NCI-H2107 treated with DMSO at 0.1 percent for 48 hours (cell line): ENCODE data around the gene MEIS3.

ENCODE experiments used
- DNase-seq: peaks from one replicate; lab custom pipeline; 2025; ENCODE audit not compliant: unreplicated experiment; lab: John Stamatoyannopoulos, UW

The MEIS3 gene

DNA sequence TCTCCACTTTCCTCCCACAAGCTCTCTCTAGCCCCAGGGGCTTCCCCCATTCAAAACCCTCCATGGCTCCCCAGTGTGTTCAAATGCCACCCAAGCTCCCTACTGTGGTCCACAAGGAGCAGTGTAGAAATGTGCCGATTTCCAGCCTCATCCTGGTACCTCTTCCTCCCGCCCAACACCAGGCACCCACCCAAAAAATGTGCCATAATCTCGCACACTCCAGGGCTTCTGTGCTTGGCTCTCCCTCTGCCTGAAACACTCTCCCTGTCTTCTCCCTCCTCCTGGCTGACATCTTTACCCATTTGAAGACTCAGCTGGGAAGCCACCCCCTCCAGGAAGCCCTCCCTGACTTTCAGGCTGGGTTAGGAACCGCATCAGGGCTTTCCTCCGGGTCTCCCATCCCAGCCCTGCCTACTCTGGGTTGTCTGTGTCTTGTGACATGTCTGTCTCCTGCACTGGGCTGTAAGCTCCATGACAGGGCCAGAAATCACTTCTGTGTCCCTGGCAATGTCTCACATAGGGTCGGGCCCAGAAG, 16.6 kb upstream of the MEIS3 start:
- DNase-seq, result no peak

DNA sequence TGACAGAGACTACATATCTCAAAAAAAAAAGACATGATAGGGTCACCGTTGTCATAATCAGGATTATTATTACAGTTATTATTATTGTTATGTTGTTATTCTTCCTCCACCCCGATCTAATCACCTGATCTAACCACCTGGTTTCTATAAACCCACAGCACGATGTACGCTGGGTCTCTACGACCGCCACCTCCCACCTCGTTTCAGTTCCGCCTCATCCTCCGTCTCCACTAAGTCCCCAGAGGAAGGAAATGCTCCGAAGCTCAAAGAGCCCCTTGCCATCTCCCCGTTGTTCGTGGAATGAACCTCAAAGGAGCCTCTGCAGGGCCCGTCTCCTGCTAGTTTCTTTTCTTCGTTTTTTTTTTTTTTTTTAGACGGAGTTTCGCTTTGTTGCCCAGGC, 15.9 kb upstream of the MEIS3 start:
- no peak for DNase-seq

DNA sequence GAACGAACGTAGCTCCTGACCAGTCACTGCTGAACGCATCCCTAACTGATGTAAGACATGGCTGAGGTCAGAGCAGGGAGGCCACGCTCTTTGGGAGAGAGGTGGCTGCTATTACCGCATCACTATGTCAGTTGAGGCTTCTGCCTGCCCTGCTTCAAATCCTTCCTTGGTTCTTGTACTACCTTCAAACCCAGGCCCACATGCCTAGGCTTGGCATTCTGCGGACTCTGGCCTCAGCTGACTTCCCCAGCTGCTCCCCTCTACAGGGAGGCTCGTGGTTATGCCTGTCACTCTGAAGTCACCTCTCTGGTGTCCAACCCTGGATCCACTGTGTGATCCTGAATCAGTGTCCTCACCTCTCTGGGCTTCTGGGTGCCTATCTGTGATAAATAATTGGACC, 14.8 kb upstream of the MEIS3 start:
- DNase-seq, result no peak

DNA sequence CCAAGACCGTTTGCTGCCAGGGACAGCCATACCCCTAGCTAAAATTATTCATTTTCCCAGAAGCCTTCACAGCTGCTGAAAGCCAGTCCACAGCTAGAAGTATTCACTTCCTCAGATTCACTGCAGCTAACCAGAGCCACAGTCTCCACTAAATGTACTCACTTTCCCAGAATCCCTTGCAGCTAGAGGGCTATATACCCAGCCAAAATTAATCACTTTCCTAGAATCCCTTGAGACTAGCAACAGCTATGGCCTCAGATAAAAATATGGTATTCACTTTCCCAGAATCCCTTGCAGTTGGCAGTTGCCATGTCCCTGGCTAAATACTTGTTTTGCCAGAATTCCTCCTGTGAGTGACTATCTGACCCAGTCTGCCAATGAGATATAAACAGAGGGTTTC, 13.8 kb upstream of the MEIS3 start:
- no peak for DNase-seq

DNA sequence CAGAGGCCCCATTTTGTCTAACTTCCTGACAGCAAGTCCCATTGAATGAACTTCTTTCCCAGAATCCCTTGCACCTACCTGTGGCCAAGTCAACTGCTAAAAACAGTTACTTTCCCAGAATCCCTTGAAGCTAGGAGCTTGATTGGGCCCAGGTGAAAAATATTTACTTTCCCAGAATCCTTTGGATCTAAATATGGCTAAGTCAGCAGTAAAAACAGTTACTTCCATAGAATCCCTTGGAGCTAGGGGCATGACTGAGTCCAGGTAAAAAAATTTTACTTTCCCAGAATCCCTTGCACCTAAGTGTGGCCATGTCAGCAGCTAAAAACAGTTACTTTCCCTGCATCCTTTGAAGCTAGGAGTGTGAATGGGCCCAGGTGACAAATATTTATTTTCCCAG, 13.2 kb upstream of the MEIS3 start:
- DNase-seq, result no peak

DNA sequence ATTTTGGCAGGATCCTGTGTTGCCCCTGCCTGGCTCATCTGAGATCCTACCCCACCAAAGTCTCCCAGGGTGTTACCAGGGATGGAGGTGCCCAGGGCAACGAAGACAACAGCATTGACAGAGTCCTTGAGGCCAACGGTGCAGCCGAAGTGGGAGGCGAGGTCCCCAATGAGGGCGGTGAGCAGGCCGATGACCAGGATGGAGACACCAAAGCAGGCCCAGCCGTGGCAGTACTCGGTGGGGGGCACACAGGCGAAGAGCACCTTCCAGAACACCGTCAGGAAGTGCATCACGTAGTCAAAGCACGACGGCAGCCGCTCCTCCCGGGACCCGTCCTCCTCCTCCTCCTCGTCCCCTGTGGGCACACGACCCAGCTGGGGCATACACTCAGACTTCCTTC, 12.8 kb upstream of the MEIS3 start:
- no peak for DNase-seq

DNA sequence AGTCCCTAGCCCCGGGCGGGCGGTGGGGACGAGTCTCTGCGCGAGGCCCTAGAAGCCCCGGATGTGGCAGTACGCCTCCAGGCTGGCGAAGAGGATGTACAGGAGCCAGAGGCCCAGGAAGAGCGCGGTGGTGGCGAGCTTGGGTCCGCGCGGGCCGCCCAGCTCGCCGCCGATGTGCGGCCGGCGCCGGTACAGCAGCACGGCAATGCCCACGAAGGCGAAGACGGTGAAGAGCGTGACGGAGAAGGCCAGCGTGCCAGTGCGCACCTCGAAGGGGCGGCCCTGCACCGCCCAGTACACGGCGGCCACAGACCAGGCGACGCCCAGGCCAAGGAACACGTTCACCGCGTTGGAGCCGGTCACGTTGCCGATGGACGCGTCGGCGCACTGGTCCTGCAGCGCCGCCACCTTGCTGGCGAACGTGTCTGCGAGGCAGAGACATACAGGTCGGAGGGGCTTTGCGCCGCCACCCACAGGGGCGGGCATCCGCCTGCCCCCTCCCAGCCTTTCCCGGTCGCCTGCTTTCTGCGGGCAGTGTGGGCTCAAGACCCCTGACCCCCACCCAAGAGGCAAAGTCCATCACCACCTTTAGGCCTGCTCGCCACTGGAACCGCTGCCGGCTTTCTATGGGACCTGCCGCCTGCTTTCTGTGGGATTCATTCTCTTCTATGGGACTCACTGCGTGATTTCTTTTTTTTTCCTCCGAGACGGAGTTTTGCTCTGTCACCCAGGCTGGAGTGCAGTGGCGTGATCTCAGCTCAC, 10.9 kb upstream of the MEIS3 start:
- DNase-seq, result no peak

DNA sequence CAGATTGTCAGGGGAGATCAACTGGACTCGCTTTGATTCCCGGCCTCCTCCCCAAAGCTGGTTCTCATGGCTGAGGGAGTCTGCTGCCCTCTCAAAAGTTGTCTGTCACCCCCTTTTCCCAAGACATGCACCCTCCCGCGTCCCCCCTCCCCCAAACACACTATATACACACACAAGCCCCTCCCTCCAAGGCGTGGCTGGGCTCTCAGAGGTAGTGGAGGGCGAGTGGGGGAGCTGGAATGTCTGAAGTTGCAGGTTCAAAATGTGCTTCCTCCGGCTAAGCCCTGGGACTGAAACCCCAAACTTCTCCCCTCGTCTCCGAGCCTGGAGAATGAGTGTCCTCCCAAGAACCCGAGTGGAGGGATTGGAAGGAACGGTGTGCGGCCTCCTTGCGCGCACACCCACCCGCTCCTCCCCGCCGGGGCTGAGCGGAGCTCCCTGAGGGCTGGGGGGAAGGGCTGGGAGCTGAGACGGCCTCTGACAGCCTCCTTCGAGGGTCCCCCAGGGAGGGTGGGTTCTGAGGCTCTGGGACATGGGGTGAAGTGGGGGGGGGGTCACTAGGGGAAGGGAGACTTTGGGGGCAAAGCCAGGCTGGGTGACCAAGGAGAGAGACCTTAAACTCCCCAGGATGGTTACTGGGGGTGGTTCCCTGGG, 9.9 kb upstream of the MEIS3 start:
- DNase-seq, result no peak

DNA sequence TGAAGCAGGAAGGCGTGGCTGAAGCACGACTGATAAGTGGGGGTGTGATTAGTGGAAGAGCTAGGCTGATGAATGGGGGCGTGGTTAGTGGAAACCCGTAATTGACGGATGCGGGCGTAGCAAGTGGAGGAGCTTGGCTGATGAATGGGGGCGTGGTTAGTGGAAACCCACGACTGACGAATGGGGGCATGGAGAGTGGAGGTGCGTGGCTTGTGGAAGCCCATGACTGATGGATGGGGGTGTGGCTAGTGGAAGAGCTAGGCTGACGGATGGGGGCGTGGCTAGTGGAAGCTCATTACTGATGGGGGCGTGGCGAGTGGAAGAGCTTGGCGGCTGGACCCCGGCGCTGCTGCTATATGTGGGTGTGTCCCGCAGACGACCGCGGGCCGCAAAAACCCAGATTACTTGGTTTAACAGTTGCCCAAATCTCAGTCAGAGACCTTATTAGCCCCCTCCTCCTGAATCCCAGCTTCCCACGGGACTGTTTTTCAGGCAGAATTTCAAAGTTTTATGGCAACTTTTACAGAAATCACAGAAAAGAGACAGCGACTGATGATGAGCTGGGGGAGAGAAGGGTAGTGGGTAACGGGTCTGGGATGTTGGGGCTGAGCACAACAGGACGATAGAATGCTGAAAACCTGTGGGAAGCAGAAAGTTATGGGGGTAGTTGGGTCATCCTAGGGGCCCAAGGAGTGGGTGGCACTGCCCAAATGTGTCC, 9.0 kb upstream of the MEIS3 start:
- peak; percentile 56 for DNase-seq

DNA sequence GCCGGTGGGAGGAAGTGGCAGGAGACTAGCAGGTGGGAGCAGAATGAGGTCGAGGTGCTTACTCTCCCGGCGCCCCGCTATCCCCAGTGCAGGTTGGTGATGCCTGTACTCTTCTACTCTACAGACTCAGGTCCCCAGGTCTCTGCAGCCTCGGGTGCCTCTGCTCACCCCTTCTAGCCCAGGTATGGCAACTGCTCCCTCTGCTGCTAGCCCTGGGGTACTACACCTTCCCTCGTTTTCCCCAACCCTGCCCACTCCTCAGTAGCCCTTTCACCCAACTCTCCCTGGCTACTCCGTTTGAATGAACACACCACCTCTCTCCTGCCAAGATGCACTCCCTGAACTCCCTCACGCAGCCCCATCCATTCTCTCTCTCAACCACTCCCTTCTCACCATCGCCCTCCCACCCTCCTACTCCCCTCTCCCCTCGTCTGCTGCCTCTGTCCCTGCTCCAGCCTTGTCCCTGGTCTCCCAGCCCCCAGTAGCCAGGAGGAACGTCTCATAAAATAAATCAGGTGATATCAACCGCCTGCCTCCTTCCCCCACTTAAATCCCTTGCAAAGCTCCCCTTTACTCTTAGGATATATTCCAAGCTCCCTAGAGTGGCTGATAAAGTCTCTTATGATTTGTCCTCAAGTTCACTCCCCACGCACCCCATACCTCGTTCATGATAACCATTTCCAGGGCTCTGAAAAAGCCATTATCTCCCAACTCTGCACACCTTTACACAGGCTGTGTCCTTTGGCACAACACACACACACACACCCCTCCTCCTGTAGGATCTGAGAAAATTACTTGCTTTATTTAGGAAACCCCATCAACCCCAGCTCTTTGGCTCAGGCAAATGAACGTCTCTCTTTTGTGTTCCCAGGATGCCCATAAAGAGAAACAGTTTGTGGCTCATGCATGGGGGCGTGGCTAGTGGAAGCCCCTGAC, 8.2 kb upstream of the MEIS3 start:
- DNase-seq, result peak; percentile 23

DNA sequence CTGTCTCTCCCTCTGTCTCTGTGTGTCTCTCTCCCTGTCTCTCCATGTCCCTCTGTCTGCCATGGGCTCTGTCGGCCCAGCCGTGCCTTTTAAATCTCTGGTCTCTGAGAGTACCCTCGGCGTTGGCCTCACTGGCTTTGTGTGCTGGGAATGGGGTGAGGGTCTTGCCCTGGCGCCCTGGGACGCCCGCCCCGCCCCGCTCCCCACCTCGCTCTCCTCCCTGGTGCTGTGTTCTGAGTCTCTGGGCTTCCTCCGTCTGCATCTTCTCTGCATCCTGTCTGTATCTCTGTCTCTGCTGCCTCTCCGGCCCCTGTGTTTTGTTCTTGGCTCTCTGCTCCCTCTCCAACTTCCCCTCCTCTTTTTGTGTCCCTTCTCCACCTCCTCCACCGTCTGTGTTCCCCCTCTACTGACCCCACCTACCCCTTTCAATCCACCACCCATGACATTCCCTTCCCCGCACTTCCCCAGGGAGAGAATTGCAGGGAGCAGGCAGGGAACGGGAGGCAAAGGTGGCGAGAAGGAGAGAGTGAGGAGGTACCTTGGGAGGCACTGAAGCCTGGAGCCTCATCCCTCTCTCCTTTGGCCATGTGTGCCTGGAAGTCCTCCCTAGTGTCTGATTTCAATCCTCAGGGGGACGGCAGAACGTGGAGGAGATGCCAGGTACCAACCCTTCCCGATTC, 4.0 kb upstream of the MEIS3 start:
- no peak for DNase-seq

DNA sequence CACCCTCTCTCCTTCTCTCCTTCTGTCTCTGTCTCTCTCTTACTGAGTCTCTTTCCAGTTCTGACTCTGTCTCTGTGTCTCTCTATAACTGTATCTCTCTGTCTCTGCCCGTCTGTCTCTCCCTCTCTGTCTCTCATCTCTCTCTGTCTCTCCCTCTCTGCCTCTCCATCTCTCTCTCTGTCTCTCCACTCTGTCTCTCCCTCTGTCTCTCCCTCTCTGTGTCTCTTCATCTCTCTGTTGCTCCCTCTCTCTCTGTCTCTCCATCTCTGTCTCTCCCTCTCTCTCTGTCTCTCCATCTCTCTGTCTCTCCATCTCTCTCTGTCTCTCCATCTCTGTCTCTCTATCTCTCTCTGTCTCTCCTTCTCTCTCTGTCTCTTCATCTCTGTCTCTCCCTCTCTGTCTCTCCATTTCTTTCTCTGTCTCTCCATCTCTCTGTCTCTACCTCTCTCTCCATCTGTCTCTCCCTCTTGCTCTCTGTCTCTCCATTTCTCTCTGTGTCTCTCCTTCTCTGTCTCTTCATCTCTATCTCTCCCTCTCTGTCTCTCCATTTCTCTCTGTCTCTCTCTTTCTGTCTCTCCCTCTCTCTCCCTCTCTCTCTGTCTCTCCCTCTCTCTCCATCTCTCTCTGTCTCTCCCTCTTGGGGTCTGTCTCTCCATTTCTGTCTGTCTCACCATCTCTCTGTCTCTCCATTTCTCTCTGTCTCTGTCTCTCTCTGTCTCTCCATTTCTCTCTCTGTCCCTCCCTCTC, 3.3 kb upstream of the MEIS3 start:
- DNase-seq, result no peak

DNA sequence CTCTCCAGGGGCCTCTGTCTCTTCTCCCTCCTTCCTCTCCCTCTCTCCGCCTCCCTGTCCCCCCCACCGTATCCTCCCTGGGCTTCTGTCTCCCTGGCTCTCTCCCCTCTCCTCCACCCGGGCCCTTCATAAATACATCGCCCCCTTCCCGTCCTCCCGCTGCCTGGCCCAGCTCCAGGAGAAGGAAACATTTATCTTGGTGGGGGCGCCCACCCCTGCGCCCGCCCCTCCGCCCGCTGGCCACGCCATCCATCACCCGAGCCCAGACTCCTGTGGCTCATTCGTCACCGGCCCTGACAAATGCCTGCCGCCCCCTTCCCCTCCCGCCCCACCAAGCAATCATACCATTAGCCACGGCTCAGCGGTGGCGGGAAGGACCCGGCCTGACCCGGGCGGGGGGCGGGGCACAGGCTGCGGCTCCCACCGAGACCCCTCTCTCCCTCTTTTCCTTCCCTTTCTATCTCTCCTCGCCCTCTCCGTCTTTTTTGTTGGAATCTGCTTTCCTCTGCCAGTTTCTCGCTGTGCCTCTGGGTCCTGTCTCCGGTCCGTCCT, 2.6 kb upstream of the MEIS3 start:
- no peak for DNase-seq

DNA sequence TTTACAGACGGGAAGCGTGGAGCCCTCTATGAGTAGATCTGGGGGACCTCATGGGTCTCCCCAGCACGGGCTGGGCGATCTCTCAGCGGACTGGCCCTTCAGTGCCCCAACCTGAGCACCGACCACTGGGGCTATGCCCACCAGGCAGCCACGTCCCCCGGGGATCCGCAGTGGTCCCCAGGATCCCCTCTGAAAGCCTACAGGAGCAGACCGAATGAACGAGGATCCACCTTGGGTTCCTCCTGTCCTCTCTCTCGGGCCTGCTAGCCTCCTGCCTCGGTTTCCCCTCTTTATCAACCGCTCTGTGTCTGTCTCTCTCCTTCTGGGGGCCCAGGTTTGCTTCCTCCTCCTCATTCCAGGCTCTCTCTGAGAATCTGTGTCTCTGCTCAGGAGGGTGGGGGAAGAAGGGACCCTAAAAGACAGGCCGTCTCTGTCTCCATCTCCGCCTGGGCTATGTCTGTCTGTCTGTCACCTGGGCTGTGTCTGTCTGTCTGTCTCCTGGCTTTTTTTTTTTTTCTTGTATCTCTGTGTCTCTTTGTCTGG, 2.0 kb upstream of the MEIS3 start:
- DNase-seq, result no peak

DNA sequence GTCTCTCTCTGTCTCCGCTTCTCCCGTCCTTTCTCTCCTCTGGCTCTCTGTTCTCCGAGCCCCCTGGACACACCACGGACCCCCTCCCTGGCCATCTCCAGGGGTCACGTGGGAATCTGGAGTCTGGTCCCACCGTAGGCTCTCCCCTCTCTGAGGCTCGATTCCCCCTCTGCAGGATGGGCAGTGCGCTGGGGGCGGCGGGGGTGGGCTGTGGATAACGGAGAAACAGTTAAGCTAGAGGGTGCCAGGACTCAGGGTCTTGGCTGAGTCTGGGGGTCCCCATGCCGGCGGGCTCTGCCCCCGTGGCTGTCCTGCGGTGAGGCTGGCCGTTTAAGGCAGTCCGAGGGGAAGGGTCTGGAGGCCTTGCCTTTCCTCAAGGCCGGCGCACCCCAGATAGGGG, 462 bp upstream of the MEIS3 start:
- DNase-seq, result no peak

DNA sequence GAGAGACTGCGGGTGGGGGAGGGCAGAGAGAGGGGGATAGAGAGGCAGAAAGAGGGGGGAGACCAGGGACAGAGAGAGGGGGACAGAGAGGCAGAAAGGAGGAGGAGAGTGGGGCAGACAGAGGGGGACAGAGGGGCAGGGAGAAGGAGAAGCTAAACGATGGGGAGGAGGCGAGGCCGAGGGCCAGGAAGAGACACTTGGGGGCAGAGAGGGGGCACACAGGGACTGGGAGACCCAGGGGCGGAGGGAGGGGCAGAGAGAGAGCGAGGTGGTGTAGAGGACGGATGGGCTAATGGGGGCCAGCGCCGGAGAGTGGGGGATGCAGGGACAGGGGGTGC, 666 bp downstream of the MEIS3 start:
- no peak for DNase-seq

DNA sequence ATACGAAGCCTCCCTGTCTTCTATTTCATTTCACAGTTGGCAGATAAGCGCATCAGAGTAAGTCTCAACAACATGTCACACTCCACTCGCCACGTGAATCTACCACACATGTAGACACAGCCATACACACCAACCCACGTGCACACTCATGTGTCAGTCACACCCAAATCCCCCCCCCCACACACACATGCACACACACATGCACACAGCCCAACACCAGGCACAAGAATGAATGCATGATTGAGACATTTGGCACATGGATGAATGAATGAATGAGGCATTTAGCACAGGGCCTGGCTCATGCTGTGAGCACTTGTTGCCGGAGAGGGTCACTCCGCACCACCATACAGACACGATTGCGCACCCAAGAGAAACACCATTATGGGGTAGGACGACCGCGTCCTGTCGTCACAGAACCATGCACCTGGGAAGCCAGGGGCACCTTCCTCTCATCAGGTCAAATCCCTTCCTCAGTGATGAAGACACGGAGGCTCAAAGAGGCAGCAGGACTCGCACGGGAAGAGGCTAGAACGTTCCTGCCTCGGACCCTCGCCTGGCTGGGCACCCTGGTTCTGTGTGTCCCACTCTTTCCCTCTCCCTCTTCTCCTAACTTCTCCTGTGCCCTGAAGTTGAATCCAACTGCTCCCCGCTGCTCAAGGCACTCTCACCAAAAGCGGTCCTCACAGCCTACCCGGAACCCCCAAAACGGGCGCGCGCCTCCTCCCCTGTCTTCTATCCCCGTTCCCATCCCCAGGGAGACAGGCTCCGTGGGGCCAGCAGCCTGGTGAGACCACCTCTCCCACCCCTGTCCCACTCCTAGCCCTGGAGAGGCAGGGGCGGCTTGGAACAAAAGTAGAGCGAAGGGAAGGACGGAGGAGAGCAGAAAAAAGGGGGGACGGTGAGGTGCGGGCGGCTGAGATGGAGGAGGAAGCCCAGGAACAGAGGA, 1.3 kb downstream of the MEIS3 start:
- no peak for DNase-seq

DNA sequence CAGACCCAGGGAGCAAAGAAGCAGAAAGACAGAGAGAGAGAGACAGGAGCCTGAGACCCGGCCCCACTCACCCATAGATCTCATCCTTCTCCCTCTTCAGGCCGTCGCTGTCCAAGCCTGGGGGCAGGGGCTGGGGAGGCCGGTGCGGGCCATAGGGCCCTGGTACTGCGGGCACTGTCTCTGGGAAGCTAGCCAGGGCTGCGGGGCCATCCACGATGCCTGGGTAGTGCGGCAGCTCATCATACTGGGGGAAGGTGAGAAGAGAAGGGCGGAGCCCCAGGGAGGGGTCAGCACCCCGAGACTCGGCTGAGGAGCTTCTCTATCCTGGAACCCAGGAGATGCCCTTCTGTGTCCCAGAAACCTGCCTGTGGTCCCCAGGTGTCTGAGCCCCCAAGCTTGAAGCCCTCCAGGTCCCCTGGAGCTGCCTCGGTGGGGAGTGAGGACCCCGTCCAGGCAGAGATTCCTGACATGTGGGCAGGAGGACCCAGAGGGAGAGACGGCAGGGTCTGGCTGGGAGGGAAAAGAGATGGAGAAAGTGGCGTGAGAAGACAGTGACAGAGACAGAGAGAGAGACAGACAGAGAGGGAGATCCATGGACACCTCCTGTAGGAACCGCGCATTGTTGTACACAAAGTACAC, 2.1 kb downstream of the MEIS3 start:
- no peak for DNase-seq
